Measurements from ENCODE around the gene MYL4. TPM values are rescaled to one million over a fixed set of nuclear protein-coding genes. Genes with fewer than 3 reads are reported as not detected.

Gene MYL4
- total RNA-seq, 1 experiment from 2014 or later, result 0.66 TPM

- H3K4me1 Mint-ChIP-seq, result peaks cover 28% of the 10 kb centered on the region in 2 experiments
- no peak overlapping the region for H2BK12ac ChIP-seq (ENCODE audit: insufficient read length, low read depth, low read length)
Observed at GRCh38 chr17:47250855-47251254, 41.7 kb downstream of the MYL4 start.

More at GRCh38 chr17:47250855-47251254, 41.7 kb downstream of the MYL4 start:
- Histone ChIP-seq H3K14ac (ENCODE audit: insufficient read depth, low read length) (no peak overlapping the region), H3K4me1 (ENCODE audit: insufficient read depth, low read length) (peaks cover 6% of the 10 kb centered on the region; the same call in 1 of the 2 replicates), H2BK15ac (ENCODE audit: low read depth, low read length) (no peak overlapping the region), H3K23me2 (ENCODE audit: insufficient read length, low read depth, low read length, poor library complexity, severe bottlenecking) (peaks cover 10% of the 10 kb centered on the region), H4K91ac (ENCODE audit: insufficient read length, low read depth, low read length) (no peak overlapping the region), H2BK5ac (ENCODE audit: insufficient read length, low read length) (no peak overlapping the region), H4K20me1 (ENCODE audit: control insufficient read depth, insufficient read depth, insufficient read length) (no peaks in the 10 kb centered on the region), H4K8ac (replicated peaks; ENCODE audit: insufficient read length, low read depth, low read length) (no peak overlapping the region), H3K79me2 (ENCODE audit: insufficient read depth, low read length) (no peaks in the 10 kb centered on the region), H2AK5ac (ENCODE audit: insufficient read length, low read length) (no peak overlapping the region), H4K5ac (ENCODE audit: insufficient read length, low read depth, low read length) (no peak overlapping the region), H3K27me3 (ENCODE audit: insufficient read depth, low read length) (peaks cover 17% of the 10 kb centered on the region; the same call in 1 of the 2 replicates), H3K9me3 (ENCODE audit: control insufficient read depth, low read depth, low read length) (no peaks in the 10 kb centered on the region), H3K27ac (ENCODE audit: insufficient read length, low read depth, low read length) (no peak overlapping the region), H3T11ph (ENCODE audit: low read length) (no peak overlapping the region), H2AFZ (ENCODE audit: low read length) (no peak overlapping the region), H3K79me1 (ENCODE audit: insufficient read depth, low read depth, low read length, poor library complexity, severe bottlenecking) (no peaks in the 10 kb centered on the region), H3K4me2 (ENCODE audit: insufficient read depth, insufficient read length, low read length) (no peak overlapping the region), H2BK120ac (ENCODE audit: low read depth, low read length, poor library complexity, severe bottlenecking) (no peak overlapping the region), H3K56ac (ENCODE audit: insufficient read length, low read depth, low read length) (no peak overlapping the region), H3K9ac (ENCODE audit: extremely low read depth, insufficient read length, low read length) (no peak overlapping the region), H3K23ac (ENCODE audit: insufficient read length, low read depth, low read length) (no peak overlapping the region), H3K18ac (ENCODE audit: insufficient read length, low read depth, low read length) (no peak overlapping the region), H2BK20ac (ENCODE audit: low read depth, low read length, poor library complexity, severe bottlenecking) (no peak overlapping the region), H3K4ac (ENCODE audit: low read depth, low read length) (no peak overlapping the region)
- H3K36me3 Mint-ChIP-seq (ENCODE audit: insufficient read depth in 1 of 3, low read depth in 3 of 3), result peaks cover 0 to 2% (median 0%) of the 10 kb centered on the region in 3 experiments; a peak in 2 of 7 replicates
- 100% methylated on average over 2 of the region's 2 CpGs for WGBS (ENCODE audit: extremely low coverage, insufficient read length, low lambda C conversion rate)
- H3K27ac Mint-ChIP-seq, result no peak overlapping the region
- no peak for DNase-seq
- no peak overlapping the region for H3K4me3 Mint-ChIP-seq
- peaks cover 37% of the 10 kb centered on the region for H3K27me3 Mint-ChIP-seq (ENCODE audit: low read depth)
- TF ChIP-seq, protein P1, sequence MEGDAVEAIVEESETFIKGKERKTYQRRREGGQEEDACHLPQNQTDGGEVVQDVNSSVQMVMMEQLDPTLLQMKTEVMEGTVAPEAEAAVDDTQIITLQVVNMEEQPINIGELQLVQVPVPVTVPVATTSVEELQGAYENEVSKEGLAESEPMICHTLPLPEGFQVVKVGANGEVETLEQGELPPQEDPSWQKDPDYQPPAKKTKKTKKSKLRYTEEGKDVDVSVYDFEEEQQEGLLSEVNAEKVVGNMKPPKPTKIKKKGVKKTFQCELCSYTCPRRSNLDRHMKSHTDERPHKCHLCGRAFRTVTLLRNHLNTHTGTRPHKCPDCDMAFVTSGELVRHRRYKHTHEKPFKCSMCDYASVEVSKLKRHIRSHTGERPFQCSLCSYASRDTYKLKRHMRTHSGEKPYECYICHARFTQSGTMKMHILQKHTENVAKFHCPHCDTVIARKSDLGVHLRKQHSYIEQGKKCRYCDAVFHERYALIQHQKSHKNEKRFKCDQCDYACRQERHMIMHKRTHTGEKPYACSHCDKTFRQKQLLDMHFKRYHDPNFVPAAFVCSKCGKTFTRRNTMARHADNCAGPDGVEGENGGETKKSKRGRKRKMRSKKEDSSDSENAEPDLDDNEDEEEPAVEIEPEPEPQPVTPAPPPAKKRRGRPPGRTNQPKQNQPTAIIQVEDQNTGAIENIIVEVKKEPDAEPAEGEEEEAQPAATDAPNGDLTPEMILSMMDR (conservative IDR thresholded peaks at IDR 0.05), result no peak
- H3K9me3 Mint-ChIP-seq, result peaks cover 0 to 10% of the 10 kb centered on the region in 2 experiments; a peak in 3 of 5 replicates
